Tibial artery (tissue), 4 donors: ENCODE data around the gene PPIL4.

Source experiments
- DNase-seq, 2 donors: peaks; one replicate each; pipeline ENCODE4 v3.0.0-alpha.2; 2019
- H3K27ac ChIP-seq, 2 donors: fragments of 200-600 bp; sonication (generic) in 1 of 2; 1 replicate in 1 of 2; 2 replicates in 1 of 2; pipeline ENCODE4 v1.5.1; 2018 to 2019; ENCODE audit warnings: mild to moderate bottlenecking in 1 of 2
- H3K27me3 ChIP-seq, 2 donors: fragments of 200-600 bp; sonication (generic) in 1 of 2; one replicate each; pipeline versions ENCODE4 v1.5.1 to v1.6.0; 2016 to 2019
- H3K36me3 ChIP-seq, 3 donors: fragments of 200-600 bp; sonication (generic) in 2 of 3; one replicate each; pipeline ENCODE4 v1.5.1; 2016 to 2019; ENCODE audit warnings: mild to moderate bottlenecking in 2 of 3
- H3K4me1 ChIP-seq, 4 donors: fragments of 200-600 bp; sonication (generic) in 2 of 4; 1 replicate in 3 of 4; 2 replicates in 1 of 4; pipeline ENCODE4 v1.5.1; 2016 to 2019
- H3K4me3 ChIP-seq, 2 donors: fragments of 200-600 bp; sonication (generic) in 1 of 2; 1 replicate in 1 of 2; 2 replicates in 1 of 2; pipeline ENCODE4 v1.5.1; 2018 to 2019; ENCODE audit warnings: mild to moderate bottlenecking in 2 of 2
- H3K9me3 ChIP-seq, 3 donors: fragments of 200-600 bp; sonication (generic) in 1 of 3; one replicate each; pipeline ENCODE4 v1.5.1; 2016 to 2019
- CTCF ChIP-seq, 2 experiments: fragments of 200-600 bp in 1 of 2; fragments of 450-650 bp in 1 of 2; IDR thresholded peaks; one replicate each; pipeline ENCODE4 v1.5.1; 2017 to 2019; ENCODE audit warnings: antibody characterized with exemption in 2 of 2, mild to moderate bottlenecking in 1 of 2, moderate library complexity in 1 of 2
- intact Hi-C: fragments of 100-400 bp; cut with DNase I; formaldehyde crosslinking; loops from one replicate; pipeline ENCODE4 v1.15.0; 2023; ENCODE audit warnings: low total_unique reads

The PPIL4 gene

GRCh38 chr6:149459761-149460160 is 86.1 kb downstream of the PPIL4 start:
- Histone ChIP-seq H3K36me3 (no peaks in the 10 kb centered on the region), H3K4me1 (peaks cover 0 to 12% (median 5%) of the 10 kb centered on the region in 4 donors), H3K9me3 (no peaks in the 10 kb centered on the region), H3K4me3 (no peak overlapping the region), H3K27me3 (peaks cover 0 to 5% of the 10 kb centered on the region in 2 donors), H3K27ac (no peak overlapping the region)
- no peak for DNase-seq
- intact Hi-C loops, result no loop called here
- TF ChIP-seq CTCF (IDR thresholded peaks at IDR 0.05), result no peak

GRCh38 chr6:149458806-149459205 is 87.0 kb downstream of the PPIL4 start:
- DNase-seq, result no peak
- no peak for TF ChIP-seq CTCF (IDR thresholded peaks at IDR 0.05)
- no peak overlapping the region for H3K4me3 ChIP-seq
- no peaks in the 10 kb centered on the region for H3K36me3 ChIP-seq
- H3K9me3 ChIP-seq, result no peaks in the 10 kb centered on the region
- H3K27ac ChIP-seq, result no peak overlapping the region
- intact Hi-C loops, result no loop called here
- peaks cover 0 to 5% of the 10 kb centered on the region in 2 donors for H3K27me3 ChIP-seq
- peaks cover 3 to 18% (median 14%) of the 10 kb centered on the region in 4 donors for H3K4me1 ChIP-seq

GRCh38 chr6:149458196-149458595 is 87.6 kb downstream of the PPIL4 start:
- intact Hi-C loops, result no loop called here
- no peak for DNase-seq
- Histone ChIP-seq H3K4me3 (no peak overlapping the region), H3K27me3 (peaks cover 0 to 5% of the 10 kb centered on the region in 2 donors), H3K27ac (no peak overlapping the region), H3K36me3 (no peaks in the 10 kb centered on the region), H3K4me1 (peaks cover 6 to 24% (median 20%) of the 10 kb centered on the region in 4 donors), H3K9me3 (no peaks in the 10 kb centered on the region)
- no peak for TF ChIP-seq CTCF (IDR thresholded peaks at IDR 0.05)

GRCh38 chr6:149457316-149457884 is 88.4 kb downstream of the PPIL4 start:
- no peaks in the 10 kb centered on the region for H3K9me3 ChIP-seq
- no peak overlapping the region for H3K4me3 ChIP-seq
- no peak for DNase-seq
- no peaks in the 10 kb centered on the region for H3K36me3 ChIP-seq
- intact Hi-C loops, result no loop called here
- no peak overlapping the region for H3K27ac ChIP-seq
- H3K27me3 ChIP-seq, result peaks cover 0 to 5% of the 10 kb centered on the region in 2 donors
- TF ChIP-seq CTCF (IDR thresholded peaks at IDR 0.05), result no peak
- H3K4me1 ChIP-seq, result peaks cover 6 to 32% (median 25%) of the 10 kb centered on the region in 4 donors

GRCh38 chr6:149456311-149457021 is 89.4 kb downstream of the PPIL4 start:
- no peak for TF ChIP-seq CTCF (IDR thresholded peaks at IDR 0.05)
- Histone ChIP-seq H3K27me3 (peaks cover 0 to 5% of the 10 kb centered on the region in 2 donors), H3K27ac (no peak overlapping the region), H3K36me3 (no peaks in the 10 kb centered on the region), H3K4me3 (no peak overlapping the region), H3K4me1 (peaks cover 6 to 41% (median 31%) of the 10 kb centered on the region in 4 donors), H3K9me3 (no peaks in the 10 kb centered on the region)
- intact Hi-C loops, result no loop called here
- no peak for DNase-seq
